T-helper 9 cell (primary cell): ENCODE results near the gene ZNF212.

Experiments
- DNase-seq: peaks from one replicate; pipeline ENCODE4 v3.0.0-alpha.2; 2020

ZNF212 gene

DNA sequence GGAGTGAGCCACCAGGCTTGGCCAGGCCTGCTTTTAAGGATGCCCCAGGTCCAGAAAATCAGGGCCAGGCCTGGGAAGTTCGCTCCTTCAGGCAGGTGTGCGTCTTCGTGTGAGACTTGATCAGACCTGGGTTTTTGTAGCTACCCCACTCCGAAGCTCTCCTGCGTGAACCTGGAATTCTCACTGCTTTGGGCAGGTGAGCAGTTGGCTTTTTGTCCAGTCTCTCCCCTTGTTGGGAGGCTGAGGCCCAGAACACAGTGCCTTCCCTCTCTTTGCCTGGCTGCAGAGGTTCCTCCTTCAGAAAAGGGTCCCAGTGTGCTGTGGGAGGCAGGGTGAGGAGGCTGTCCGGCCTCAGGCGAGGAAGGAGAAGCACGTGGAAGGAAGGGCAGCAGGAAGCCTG is 49.8 kb downstream of the ZNF212 start:
- no peak for DNase-seq

DNA sequence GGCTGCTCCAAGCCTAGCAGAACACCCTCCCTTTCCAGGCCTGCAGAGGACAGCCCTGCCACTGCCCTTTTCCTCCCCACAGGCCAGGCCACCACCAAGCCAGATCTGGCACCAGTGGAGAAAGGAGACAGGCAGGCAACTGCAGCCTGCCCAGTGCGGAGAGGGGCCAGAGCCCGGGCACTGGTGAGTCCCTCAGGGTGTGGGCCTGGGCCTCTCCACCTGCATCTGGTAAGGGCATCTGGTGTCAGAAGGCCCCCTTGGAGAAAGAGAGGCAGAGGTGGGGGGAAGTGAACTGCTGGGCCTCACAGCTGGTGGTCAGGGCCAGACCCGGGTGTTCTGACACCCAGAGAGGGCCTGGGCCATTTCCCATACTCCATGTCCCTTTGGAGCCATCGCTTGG is 50.4 kb downstream of the ZNF212 start:
- DNase-seq, result no peak

DNA sequence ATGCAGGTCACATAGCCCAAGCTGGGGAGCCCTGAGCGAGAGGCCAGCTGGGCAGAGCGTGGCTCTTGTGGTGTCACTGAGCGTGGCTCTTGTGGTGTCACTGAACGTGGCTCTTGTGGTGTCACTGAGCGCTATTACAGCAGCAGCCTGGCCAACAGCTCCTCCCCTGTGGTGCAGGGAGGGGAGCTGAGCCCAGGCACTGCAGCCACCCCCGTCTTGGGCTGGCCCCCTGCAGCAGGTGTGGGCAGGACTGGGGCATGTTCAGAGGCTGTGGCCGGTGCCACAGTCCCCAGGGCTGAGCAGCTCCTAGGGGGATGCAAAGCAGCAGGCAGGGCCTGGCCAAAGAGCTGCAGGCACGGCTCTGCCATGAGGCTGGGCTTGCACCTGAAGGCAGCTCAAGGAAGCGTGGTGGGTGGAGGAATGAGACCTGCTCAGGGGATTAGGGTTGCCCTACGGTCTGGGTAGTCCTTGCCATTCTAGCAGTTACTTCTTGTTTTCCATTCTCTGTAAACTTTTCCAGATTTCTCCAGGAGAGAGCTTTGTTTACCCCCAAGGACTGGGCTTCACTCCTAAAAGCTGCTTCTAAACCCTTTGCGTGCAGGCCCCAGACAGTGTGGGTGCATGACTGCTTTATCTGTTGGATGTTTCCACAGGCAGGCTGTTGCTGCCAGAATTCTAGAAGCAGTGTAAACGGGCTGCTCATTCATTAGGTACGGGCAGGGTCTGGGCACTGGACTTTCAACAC is 51.8 kb downstream of the ZNF212 start:
- no peak for DNase-seq

DNA sequence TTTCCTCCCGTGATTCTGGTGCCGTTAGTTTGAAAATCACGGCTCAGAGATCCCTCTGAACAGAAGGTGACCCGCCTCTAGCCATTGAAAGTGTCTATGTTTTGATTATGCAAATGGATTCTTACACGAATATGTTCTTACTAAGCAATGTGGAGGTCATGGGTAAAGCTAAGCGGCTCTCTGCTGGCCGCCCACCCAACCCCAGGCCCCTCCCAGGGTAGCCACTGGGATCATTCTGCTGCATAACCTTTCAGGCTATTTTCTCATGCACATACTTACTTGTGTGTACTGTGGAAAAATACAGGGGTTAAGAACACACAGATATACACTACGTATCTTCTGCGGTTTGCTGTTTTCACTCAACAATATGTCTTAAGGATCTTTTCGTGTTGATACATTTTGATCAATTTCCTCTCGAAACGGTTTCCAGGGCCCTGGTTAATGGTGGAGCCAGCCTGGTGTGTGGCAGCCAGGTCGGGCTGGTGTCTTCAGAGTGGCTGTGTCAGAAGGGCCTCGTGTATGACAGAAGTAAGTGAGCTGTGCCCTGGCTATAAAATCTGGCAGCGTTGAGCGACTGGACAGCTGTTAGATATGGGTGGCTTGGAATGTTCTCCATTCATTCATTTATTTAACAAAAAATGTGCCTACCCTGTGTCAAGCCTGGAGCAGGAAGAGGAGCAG is 52.5 kb downstream of the ZNF212 start:
- no peak for DNase-seq

DNA sequence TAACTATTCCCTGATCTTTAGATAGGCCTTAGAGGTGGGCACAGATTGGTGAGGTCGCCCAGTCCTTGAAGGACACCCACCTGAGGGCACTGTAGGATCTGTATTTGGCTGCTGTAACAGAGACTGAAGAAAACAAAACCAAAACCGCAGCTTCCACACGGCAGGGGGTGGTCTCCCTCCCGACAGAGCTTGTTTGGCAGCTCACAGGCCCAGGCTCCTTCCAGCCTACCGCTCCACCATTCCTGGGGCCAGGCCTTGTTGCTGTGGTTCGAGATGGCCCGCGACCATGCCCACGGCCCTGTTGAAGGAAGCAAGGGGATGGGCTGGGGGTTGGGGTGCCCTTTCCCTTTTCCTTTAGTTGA is 53.0 kb downstream of the ZNF212 start:
- DNase-seq, result no peak

DNA sequence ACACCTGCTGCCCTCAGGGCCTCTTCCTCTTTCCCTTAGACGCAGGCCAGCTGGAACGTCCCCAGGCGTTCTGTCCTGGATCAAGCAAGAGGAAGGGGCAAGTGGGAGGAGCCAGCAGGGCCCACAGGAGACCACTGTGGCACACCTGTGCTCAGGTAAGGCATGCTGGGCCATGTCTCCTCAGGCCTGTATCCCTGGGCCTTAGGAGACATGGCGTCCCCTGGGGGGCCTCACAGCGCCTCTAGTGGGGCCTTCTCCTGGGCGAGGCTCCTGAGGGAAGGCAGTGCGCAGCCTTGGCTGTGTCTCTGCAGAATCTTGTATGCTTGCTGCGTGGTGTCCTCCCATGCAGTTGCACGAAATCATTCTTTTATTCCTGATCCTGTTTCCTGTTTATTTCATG is 53.9 kb downstream of the ZNF212 start:
- DNase-seq, result no peak

DNA sequence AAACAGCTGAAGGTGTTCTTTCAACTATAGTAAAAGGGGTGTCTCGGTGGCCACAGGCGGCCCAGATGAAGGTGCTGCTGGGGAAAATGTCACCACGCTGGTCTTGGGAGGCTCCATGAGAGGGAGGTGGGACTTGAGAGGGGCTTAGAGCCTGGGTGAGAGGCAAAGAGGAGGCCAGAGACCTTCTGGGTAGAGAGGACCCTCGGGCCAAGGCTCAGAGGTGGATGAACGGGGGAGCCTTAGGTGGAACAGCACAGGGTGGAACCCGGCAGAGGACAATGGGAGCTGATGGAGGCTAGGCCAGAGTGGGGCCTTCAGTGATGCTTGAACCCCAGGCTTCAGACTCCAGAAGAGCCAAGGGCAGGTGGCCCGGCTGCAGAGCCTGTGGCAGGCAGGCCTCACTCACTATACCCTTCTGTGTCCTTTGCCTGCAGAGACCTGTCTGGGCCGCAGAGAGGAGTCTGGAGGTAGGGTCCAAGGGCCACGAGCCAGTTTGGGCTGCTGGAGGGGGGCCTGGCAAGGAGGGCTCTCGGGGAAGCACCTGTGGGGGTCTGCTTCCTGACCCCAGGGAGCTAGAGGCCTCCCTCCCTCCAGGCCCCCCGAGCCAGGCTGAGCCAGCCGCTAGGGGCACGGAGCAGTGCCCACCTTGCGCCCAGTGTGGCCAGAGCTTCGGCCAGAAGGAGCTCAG is 54.6 kb downstream of the ZNF212 start:
- DNase-seq, result no peak

DNA sequence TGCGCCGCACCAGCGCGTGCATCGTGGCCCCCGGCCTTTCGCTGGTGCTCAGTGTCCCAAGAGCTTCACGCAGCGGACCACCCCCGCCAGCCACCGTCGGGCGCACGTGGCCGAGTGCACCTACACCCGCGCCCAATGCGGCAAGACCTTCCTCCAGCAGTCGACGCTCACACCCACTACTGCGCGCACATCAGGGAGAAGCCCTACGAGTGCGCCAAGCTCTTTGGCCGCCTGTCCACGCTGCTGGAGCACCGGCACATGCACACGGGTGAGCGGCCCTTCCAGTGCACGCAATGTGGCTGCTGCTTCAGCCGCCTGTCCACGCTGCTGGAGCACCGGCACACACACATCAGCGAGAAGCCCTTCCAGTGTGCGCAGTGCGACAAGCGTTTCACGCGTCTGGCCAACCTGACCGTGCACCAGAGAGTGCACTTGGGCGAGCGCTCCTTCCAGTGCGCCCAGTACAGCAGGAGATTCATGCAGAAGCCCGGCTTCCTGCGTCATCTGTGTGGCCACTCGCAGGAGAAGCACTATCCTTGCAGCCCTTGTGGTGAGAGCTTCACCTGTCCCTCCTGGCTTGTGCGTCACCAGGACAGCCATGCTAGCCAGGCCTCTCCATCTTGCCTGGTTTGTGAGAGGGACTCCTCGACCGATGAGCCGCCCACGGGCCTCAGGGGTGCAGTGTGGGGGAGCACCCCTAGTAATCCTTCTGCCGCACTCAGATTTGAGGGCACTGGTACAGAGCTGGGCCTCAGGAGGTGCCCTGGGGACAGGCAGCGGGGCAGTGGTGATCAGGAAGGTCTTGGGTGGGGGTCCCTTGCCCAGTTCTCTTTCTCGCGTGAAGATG is 55.4 kb downstream of the ZNF212 start:
- DNase-seq, result no peak

DNA sequence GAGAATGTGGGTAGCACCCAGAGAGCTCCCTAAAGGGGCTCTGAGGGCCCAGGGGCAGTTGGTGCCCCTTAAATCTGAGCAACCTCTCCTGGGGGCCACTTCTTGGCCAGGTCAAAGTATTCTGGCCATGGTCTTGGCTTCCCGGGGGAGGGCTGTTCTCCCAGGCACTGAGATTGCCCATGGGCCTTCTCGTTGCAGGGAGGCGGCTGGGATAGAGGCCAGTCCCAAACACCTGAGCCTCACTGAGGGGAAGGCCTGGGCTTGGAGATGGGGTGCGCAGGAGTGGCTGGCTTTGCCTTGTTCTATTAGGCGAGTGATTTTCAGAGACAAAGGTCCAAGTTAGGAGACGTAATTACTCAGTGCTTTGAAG is 56.0 kb downstream of the ZNF212 start:
- no peak for DNase-seq

DNA sequence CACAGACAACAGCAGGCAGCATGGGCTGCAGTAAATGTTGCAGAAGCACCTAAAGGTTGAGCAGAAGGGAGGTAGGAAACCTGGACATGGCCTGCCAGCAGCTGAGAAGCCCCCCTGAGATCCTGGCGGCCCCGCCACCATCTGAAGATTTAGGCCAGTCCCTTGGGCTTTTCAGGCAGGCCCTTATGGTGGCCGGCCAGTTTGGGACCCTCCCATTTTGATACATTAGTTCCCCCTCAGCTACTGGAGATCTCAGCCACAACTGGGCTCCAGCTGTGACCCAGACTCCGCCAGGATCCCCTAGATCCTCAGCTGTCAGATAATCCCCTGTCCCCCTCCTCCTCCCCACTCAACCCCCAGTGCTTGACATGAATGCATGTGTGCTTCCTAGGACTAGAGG is 56.9 kb downstream of the ZNF212 start:
- DNase-seq, result no peak

DNA sequence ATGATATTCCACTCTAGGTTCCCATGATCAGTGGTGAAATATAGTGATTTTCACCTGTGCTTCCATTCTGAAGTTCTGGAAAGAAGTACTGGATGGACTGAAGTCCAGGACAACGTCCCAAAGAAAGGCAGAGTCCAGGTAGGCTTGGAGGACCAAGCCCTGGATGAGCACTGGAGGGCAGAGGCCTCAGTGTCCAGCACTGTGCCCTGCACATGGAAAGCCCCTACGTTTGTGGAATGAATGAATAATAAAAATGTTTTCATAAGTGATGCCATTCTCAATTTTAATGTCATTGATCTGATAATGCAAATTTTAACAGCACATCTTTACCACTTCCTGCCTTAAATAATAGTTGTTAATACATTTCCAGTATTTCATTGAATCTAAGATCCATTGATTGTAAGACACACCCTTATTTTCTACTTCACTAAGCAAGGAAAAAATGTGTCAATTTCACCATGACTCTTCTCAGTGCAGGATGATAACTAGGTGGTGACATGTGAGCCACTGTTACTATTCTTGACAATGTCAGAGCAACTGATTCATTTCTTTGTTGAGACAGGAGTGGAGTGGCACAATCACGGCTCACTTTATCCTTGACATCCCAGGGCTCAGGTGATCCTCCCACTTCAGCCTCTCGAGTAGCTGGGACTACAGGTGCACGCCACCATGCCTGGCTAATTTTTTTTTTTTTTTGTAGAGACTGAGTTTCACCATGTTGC is 57.7 kb downstream of the ZNF212 start:
- DNase-seq, result no peak

DNA sequence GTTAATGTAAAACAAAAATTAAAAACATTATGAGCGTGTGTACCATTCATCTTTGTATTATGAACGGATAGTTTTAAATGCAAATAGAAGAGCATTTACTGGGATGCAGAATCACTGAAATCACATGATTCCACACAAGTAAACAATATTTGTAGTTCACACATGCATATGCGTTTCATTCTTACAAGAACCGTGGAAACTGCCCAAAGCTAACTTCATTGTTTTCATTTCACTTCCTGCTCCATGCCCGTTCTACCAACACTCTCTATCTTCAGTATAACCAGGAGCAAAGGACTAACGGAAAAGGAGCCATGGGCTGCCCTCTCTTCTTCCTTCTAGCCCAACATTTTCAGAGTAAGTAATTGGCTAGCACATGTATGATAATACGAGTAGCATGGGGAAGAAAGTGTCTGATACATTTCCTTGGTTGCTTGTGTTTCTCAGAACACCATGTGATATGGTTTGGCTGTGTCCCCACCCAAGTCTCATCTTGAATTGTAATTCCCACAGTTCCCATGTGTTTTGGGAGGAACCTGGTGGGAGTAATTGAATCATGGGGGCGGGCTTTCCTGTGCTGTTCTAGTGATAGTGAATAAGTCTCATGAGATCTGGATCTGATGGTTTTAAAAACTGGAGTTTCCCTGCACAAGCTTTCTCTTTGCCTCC is 61.3 kb downstream of the ZNF212 start:
- no peak for DNase-seq

DNA sequence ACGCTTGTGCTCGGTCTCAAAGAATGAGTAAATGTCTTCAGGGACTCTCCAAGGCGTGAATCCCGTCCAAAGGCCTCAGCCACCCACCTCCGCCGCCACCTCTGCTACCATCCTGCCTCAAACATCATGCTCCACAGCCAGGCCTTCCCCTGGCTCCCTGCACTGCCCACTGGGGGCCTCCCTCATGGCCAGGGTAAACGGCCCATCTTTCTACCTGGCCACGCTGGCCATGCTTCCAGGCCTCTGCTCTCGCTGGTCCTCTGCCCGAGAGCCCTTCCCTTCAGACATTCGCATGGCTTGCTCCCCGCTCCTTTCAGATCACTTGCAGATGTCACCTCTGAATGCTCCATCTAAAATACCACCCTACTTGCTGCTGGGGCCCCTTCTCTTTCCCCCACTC is 62.8 kb downstream of the ZNF212 start:
- DNase-seq, result no peak

DNA sequence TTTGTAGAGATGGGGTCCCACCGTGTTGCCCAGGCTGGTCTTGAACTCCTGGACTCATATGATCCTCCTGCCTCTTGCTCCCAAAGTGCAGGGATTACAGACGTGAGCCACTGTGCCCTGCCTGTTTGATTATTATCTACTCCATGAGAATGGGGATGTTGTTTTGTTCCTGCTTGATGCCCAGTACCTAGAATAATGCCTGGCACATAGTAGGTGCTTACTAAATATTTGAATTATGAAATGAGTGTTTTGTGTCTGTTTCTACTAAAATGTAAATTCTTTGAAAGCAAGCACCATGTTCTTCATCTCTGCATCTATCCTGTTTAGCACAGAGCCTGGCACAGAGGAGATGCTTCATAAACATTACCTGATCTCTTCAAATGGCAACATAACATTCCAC is 63.4 kb downstream of the ZNF212 start:
- no peak for DNase-seq

DNA sequence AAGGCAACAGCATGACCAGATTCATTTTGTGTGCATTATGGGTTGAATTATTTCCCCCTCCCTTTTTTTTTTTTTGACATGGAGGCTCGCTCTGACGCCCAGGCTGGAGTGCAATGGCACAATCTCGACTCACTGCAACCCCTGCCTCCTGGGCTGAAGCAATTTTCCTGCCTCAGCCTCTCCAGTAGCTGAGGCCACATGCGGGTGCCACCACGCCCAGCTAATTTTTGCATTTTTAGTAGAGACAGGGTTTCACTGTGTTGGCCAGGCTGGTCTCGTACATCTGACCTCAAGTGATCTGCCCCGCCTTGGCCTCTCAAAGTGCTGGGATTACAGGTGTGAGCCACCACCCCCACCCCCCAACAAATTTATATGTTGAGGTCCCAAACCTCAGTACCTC is 64.6 kb downstream of the ZNF212 start:
- no peak for DNase-seq
